ENCODE measurements around the gene WDR38.

GRCh38 chr9:124882231-124882630 is 29.0 kb downstream of the WDR38 start:
- TF ChIP-seq POLR2A (IDR thresholded peaks at IDR 0.05) (no peak), CTCF (IDR thresholded peaks at IDR 0.05) (no peak)
